NT2/D1 (cell line): ENCODE results near the gene PPP2R3A.

Experiments used
- SUZ12 ChIP-seq: IDR thresholded peaks from 2 replicates; pipeline ENCODE4 v1.6.1; 2011; ENCODE audit not compliant: insufficient read length, insufficient read depth; ENCODE audit errors: extremely low read depth
- YY1 ChIP-seq: IDR thresholded peaks from 2 replicates; pipeline ENCODE4 v1.6.1; 2011; ENCODE audit not compliant: insufficient read length, insufficient read depth

- no peak for TF ChIP-seq SUZ12
- no peak for TF ChIP-seq YY1
Observed at GRCh38 chr3:136135039-136135802, 169.7 kb downstream of the PPP2R3A start.
